Measurements from ENCODE around the gene GPRIN1.
"Not testable (repeated sequence)": the region's sequence is repeated elsewhere in the genome, so short reads cannot be mapped to it uniquely, and the experiment has no call there.

The GPRIN1 gene

DNA sequence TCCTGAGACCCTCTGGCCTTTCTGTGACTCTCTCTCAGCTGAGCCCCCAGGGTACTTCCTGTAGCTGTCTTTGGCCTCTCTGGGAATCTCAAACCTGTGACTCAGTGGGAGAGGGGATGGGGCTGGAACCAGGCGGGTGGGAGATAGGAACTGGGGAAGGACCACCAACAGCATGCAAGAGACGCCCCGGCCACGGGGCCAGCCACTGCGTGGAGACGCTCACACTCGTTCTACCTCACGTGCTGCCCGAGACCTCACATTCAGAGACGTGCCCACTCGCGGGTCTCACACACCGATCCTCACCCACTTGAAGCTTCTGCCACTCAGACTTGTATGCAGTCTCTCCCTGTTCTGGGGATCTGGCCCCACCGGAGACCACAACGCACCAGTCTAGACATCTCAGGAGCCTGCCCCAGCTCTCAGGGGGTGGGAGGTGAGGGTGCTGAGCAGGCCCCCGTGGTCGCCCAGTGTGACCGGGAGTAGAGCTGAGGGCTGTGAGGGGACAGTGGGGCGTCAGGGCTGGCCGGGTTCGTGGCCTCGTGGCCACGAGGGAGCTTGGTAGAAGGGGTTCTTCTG is 13.8 kb downstream of the GPRIN1 start:
- DNase-seq, result no peak

DNA sequence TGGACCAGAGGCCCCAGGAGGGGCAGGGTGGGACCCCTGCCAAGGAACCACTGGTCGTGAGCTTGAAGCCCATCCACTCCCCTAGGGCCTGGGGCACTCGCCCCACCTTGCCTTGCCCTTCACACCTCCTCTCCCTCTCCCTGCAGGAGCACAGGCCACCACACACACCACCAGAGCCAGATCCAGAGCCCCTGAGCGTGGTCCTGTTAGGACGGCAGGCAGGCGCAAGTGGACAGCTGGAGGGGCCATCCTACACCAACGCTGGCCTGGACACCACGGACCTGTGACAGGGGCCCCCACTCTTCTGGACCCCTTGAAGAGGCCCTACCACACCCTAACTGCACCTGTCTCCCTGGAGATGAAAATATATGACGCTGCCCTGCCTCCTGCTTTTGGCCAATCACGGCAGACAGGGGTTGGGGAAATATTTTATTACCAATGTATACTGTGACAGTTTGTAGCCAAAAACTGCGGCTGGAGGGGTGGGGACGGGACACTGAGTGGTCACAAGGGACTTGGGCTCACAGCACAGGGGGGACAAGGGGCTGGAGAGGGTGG is 14.5 kb downstream of the GPRIN1 start:
- no peak for DNase-seq

DNA sequence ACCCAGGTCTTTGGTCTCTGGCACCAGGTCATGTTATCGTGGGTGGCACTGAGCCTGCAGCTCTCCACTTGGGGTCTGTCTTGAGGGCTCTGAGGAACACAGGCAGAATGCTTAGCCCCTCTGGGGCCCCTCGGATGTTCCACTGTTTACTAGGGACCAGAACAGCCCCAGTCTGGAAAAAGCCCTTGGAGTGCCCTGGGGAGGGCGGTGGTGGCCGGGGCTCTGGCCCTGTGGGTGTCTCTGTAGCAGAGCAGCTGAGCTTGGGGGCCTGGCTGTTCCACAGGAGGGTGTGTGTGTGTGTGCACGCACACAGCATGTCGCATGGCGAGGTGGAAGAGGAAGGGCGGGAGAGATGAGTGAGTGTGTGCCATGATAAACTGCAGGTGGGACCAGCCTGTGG is 15.4 kb downstream of the GPRIN1 start:
- DNase-seq, result no peak

DNA sequence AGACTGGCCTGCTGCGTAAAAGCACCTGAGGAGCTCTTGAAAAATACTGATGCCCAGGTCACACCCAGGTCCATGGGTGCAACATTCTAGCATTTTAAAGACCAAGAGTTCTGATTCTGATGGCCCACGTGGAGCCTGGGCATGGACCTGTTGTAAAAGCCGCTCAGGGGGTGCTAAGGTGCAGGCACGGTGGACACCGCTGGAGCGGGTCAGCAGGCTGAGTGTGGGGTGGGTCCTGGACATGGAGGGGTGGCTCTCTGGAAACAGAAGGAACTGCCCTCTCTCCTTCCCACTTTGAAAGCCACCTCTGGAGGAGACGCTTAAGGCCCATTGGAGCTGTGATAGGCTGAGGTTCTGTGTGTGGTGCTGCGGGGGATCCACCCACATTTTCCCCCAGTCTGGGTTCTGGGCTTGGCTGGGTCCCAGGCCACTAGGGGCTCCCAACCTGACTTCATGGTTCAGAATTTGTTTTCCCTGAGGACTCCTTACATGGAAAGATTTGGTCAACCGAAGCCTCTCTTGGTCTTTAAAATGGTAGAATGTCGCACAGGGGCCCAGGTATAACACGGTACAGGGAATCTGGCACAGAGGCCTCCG is 16.6 kb downstream of the GPRIN1 start:
- DNase-seq, result no peak

DNA sequence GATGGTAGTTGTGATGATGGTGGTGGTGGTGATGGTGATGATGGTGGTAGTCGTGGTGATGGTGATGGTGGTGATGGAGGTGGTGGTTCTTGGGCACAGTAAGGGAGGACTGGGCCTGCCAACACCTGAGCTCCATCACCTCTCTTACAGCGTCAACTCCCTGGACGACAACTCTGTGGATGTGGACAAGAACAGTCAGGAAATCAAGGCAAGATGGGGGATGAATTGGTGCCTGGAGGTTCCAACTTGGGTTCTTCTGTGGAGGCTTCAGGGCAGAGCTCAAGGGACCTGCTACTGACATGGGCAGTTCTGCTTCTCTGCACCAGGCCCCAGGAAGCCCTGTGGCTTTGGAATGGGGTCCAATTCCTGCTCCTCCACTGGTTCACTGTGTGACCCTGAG is 17.4 kb downstream of the GPRIN1 start:
- DNase-seq, result no peak

DNA sequence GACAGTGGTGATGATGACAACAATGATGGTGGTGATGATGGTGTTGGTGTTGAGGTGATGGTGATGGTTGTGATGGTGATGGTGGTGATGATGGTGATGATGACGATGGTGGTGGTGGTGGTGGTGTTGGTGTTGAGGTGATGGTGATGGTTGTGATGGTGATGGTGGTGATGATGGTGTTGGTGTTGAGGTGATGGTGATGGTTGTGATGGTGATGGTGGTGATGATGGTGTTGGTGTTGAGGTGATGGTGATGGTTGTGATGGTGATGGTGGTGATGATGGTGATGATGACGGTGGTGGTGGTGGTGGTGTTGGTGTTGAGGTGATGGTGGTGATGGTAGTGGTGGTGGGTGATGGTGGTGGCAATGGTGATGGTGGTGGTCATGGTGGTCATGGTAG is 18.3 kb downstream of the GPRIN1 start:
- DNase-seq, result not testable (repeated sequence)

DNA sequence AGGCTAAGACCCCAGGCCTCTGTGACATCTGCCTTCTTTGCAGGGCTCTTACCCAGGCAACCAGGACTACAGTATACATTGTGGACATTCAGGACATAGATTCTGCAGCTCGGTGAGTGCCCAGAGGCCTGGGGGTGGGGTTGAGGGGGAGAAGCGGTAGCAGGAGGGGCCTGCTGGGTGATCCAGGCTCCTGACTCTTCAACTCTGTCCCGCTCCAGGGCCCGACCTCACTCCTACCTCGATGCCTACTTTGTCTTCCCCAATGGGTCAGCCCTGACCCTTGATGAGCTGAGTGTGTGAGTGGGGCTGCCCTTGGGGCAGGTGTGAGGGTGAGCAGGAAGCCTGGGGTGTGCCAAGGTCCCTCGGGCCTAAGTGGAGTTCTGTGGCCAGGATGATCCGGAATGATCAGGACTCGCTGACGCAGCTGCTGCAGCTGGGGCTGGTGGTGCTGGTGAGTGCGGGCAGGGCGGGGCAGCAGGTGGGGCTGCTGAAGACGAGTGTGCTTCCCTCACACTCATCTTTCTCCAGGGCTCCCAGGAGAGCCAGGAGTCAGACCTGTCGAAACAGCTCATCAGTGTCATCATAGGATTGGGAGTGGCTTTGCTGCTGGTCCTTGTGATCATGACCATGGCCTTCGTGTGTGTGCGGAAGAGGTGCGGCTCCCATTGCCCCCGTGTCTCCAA is 19.8 kb downstream of the GPRIN1 start:
- no peak for DNase-seq

DNA sequence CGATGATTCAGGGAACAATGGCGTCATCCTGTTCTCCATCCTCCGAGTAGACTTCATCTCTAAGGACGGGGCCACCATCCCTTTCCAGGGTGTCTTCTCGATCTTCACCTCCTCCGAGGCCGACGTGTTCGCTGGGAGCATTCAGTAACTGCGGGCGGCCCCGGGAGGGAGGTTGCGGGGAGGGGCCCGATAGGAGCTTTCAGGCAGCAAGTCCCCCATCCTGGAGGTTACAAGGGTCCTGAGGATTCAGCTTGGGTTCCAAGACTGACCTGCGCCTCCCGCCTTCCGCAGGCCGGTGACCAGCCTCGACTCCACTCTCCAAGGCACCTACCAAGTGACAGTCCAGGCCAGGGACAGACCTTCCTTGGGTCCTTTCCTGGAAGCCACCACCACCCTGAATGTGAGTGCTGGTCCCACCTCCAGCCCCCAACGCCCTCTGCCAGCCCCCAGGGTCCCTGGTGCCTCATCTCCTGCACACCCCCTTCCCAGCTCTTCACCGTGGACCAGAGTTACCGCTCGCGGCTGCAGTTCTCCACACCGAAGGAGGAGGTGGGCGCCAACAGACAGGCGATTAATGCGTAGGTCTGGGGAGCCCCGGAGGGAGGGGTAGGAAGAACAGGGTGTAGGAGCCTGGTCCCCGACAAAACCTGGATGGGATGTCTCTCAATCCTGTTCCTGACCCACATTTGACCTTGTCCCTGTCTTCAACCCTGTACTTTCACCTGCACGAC is 20.8 kb downstream of the GPRIN1 start:
- DNase-seq, result no peak

DNA sequence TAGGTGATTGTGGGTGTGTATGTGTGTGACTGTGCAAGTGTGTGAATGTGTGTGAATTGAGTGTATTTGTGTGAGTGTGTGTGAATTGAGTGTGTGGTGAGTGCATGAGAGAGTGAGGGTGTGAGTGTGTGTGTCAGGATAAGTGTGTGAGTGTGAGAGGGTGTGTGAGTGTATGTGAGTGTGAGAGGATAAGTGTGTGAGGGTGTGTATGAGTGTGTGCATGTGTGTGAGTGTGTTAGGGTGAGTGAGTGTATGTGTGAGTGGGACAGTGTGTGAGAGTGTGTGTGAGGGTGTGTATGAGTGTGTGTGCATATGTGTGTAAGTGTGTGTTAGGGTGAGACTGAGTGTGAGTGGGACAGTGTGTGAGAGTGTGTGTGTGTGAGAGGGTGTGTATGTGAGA is 21.7 kb downstream of the GPRIN1 start:
- DNase-seq, result no peak

DNA sequence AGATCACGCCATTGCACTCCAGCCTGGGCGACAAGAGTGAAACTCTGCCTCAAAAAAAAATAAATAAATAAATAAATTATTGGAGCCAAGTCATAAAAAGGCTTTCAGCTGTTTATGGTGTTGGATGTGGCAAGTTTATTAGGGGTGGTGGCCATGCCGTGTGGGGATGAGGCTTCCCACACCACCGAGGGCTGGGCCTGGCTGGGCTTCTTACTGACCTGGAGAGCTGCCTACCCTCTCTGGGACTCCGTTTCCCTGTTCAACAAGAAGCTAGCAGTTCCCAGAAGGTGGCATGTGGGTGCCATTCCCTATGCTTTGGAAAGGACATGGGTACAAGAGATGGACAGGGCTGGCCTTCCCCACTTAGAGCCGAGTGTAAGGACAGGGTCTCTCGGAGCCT is 22.6 kb downstream of the GPRIN1 start:
- no peak for DNase-seq

DNA sequence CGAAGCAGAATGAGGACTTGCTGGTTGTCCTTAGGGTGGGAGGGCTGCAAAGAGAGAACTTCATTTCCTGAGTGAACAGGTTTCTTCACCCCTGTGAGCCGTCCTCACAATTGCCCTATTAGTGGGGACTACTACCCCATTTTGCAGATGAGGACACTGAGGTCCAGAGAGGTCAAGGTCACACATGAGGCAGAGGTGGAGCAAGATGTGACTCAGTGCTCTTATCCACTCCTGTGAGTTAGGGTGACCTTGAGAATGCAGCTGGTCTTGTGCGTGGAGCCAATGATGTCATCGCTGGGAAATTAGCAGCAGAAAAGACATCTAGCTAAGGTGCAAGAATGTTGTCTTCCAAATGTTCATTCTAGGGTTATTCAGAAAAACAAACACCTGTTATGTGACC is 26.9 kb downstream of the GPRIN1 start:
- DNase-seq, result no peak

DNA sequence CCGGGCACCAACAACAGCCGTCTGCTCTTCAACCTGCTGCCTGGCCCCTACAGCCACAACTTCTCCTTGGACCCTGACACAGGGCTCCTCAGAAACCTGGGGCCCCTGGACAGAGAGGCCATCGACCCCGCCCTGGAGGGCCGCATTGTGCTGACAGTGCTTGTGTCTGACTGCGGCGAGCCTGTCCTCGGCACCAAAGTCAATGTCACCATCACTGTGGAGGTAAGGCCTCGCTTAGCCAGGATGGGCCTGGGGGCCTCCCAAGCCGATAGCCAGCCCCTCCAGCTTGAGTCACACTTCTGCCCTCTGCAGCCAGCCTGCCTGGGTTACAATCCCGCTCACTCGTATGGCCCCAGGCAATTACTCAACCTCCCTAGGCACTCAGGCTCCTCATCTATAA is 28.6 kb downstream of the GPRIN1 start:
- no peak for DNase-seq

DNA sequence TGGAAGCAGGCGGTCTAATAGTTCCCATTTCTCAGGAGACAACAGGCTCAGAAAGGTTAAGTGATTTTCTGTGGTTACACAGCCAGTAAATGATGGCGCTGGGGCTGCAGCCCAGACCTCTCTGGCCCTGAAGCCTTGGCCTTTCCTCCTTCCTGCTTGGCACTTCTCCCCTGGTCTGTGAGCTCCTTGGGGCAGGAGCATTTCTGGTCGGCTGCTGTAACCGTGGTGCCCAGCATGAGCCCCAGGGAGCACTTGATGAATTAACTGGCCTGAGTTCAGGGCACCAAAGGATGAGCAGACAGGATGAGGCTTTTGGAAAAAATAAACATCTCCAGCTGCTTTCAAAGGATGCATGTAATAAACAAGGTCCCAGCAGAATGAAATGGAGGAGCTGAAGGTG is 30.6 kb downstream of the GPRIN1 start:
- no peak for DNase-seq

DNA sequence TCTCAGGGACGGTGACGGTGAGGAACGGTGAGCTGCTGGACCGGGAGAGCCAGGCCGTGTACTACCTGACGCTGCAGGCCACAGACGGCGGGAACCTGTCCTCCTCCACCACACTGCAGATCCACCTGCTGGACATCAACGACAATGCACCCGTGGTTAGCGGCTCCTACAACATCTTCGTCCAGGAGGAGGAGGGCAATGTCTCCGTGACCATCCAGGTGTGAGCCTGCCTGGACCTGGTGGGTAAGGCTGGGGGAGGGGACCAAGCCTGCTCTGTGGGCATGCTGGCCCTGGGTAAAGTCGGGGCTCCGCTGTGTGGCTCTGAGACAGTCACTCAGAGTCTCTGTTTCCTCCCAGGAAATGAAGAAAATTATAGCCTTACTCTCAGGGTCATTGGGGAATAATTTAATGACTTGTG is 31.6 kb downstream of the GPRIN1 start:
- DNase-seq, result peak; percentile 53

DNA sequence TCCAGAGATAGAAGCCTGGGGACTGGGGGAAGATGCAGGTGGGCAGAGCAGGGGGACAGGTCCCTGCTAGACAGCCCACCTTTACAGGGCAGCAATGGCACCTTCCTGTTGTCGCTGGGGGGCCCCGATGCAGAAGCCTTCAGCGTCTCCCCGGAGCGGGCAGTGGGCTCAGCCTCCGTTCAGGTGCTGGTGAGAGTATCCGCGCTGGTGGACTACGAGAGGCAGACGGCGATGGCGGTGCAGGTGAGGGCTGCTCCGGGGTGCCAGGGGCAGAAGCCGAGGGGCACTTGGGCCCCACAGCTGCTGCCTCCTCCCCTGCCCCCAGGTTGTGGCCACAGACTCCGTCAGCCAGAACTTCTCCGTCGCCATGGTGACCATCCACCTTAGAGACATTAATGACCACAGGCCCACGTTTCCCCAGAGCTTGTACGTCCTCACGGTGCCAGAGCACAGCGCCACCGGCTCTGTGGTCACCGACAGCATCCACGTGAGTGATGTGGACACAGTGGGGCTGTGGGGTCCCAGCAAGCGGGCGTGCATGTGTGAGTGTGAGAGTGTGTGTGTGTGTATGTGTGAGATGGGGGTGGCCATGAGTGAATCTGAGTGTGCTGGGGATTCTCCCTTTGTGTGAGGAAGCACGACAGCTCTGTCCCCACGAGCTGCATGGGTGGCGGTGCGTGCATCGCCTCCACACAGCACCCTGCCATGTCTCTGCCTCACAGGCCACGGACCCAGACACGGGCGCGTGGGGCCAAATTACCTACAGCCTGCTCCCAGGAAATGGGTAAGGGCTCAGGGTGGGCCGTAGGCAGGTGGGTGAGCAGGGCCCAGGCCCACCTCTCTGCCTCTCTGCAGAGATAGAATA is 32.4 kb downstream of the GPRIN1 start:
- peak; percentile 43 for DNase-seq

DNA sequence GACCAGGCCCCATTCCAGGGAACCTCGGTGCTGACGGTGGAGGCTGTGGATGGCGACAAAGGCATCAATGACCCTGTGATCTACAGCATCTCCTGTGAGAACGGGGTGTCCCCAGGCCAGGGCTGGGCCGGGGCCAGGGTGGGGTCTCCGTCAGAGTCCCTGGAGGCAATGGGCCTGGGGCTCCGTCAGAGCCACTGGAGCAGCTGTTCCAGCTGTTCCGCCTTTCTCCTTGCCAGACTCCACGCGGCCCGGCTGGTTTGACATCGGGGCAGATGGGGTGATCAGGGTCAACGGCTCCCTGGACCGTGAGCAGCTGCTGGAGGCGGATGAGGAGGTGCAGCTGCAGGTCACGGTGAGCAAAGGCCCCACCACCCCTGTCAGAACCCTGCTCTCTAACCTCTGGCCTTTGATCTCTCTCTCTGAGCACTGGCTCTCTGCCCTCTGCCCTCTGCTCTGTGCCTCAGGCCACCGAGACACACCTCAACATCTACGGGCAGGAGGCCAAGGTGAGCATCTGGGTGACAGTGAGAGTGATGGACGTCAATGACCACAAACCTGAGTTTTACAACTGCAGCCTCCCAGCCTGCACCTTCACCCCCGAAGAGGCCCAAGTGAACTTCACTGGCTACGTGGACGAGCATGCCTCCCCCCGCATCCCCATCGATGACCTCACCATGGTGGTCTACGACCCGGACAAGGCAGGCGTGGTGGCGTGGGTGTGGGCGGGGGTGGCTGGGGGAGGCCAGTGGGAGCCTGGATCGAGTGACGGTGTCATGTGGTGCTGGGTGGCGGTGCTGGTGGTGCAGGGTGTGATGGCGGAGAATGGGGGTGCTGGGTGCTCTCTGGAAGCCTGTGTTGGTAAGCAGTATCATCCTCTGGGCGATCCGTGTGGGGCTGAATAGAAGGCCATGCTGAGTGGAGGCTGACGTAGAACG is 34.2 kb downstream of the GPRIN1 start:
- no peak for DNase-seq

DNA sequence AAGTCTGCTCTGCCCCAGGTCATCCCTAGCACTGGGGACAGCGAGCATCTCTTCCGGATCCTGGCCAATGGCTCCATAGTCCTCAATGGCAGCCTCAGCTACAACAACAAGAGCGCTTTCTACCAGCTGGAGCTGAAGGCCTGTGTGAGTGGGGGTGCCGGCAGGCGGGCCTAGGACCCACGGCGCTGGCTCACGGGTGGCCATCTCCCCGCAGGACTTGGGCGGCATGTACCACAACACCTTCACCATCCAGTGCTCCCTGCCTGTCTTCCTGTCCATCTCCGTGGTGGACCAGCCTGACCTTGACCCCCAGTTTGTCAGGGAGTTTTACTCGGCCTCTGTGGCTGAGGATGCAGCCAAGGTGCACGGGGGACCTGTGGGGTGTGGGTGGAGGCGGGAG is 34.9 kb downstream of the GPRIN1 start:
- no peak for DNase-seq

DNA sequence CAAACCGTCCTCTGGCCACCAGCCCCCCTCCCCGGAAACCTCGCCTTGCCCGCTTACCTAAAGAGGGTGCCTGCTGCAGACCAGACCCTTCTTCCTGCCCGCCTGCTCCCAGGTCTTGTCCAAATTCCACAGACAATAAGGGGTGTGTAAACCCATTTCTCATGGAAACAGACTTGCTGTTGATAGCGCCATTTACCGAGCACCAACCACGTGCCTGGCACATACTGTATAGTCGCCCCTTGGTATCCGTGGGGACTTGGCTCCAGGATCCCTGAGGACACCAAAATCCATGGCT is 35.7 kb downstream of the GPRIN1 start:
- DNase-seq, result no peak

DNA sequence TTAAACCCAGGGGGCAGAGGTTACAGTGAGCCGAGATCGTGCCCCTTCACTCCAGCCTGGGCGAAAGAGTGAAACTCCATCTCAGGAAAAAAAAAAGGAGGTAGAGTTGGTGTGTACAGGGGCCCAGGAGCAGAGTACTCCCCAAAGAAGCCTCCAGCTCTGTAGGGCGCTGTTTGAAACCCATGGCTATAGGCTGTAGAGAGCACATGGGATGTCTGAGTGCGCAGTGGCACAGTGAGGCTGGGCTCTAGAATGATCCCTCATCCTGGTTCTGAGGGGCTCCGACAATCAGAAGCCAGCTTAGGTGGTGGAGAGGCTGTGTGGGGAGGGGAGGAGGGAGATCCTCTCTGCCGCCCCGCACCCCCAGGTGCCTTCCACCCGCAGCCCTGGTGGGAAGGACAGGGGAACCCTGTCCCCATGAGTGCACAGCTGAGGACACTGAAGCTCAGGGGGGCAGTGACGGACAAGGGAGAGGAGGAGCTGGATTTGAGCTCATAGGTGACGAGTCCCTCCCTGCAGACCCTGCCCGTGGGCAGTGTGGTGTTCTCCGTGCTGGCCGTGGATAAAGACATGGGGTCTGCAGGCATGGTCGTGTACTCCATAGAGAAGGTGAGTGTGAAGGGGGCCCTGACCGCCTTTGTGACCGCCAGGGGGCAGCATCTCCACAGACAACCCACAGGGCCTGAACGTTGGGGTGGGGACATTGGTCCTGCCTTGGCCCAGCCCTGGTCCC is 36.2 kb downstream of the GPRIN1 start:
- DNase-seq, result peak; percentile 81

DNA sequence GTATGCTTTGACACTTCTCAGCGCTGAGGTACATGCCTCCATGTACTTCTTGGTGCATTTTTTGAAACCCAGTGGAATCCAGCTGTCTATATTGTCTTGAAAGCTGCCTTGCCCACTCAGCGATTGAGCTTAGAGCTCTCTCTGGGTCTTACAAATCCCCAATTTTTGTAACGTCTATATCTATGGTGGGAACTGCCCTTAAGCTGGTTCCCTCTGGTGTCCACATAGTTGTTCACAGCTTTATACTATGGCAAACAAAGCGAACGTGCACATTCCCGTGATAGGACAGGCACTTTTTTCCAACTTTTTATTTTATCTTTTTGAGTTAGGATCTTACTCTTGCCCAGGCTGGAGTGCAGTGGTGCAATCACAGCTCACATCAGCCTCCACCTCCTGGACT is 39.9 kb downstream of the GPRIN1 start:
- DNase-seq, result no peak

DNA sequence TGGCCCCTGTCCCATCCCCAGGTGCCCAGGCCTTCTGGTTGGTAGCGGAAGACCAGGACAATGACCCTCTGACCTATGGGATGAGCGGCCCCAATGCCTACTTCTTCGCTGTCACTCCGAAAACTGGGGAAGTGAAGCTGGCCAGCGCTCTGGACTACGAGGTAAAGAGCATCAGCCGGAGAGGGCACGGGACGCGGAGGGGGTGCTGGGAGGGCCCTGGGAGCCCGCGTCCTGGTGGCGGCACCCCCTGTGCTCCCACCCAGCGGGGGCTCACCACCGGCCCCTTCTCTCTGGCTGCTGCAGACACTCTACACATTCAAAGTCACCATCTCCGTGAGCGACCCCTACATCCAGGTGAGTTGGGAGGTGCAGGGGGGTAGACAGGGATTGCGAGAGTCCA is 41.3 kb downstream of the GPRIN1 start:
- DNase-seq, result no peak
